ENCODE measurements around the gene C11orf86.
A peak's percentile ranks its signal among the peaks of the same experiment; 100 is the strongest.
"Not testable (repeated sequence)": the region's sequence is repeated elsewhere in the genome, so short reads cannot be mapped to it uniquely, and the experiment has no call there.

C11orf86 gene

GRCh38 chr11:66992041-66992440 is 16.9 kb downstream of the C11orf86 start:
- DNase-seq, result no peak

DNA sequence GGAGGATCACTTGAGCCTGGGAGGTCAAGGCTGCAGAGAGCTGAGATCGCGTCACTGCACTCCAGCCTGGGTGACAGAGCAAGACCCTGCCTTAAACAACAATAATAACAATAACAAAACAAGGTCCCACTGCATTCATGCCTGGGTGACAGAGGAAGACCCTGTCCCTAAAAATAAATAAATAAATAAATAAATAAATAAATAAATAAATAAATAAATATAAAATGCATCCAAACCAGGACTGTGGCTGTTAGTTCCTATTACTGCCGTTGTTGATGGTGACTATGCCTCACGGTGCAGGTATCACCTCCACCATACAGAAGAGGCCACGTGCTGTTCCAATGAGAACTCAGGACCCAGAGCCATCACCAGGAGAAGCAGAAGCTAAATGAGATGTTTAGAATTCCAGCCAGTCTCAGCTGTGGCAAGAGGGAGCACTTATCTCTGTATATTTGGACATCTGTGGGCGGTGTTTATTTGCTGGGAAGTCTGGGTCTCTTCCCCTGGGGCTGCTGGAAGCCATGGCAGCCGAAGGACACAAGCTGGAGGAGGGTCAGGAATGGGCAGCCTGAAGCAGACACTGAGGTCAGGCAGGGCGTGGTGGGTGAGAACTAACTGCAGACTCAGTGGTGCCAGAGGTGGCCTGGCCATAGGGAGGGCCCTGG is 21.6 kb downstream of the C11orf86 start:
- no peak for DNase-seq

- DNase-seq, result no peak
These were observed 24.5 kb downstream of the C11orf86 start for GRCh38 chr11:66999555-66999954.

GRCh38 chr11:67001332-67001731 is 26.2 kb downstream of the C11orf86 start:
- DNase-seq, result no peak

DNA sequence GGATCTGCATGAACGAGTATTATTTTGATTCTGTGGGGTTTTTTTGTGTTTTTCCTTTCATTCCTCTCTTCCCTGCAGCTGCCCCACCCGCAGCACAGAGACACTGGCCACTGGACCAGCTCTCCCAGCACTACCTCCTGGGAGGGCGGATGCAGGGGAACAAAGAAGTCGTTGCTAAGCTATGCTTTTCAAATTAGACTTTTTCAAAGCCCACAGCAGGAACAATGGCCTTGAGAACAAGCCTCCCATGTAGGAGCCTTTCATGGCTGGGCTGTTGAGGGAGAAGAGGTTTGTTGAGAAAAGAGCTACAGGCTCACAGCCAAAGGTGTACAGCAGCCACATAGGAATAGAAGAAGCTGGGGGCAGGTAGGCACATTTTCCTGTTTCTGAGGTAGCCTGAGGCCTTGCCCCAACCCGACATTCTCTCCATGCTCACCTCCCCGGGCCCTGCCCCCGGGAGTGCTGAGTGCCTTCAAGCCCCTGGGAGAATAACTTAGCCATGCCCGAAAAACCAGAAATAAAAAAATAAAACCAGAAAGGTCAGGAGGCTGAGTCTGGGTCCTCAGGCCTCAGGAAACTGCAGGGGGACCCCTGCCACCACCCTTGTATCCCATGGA is 27.3 kb downstream of the C11orf86 start:
- DNase-seq, result no peak

GRCh38 chr11:67002921-67003411 is 27.9 kb downstream of the C11orf86 start:
- DNase-seq, result no peak

- DNase-seq, result not testable (repeated sequence)
These were observed 30.1 kb downstream of the C11orf86 start for GRCh38 chr11:67005200-67005599.

DNA sequence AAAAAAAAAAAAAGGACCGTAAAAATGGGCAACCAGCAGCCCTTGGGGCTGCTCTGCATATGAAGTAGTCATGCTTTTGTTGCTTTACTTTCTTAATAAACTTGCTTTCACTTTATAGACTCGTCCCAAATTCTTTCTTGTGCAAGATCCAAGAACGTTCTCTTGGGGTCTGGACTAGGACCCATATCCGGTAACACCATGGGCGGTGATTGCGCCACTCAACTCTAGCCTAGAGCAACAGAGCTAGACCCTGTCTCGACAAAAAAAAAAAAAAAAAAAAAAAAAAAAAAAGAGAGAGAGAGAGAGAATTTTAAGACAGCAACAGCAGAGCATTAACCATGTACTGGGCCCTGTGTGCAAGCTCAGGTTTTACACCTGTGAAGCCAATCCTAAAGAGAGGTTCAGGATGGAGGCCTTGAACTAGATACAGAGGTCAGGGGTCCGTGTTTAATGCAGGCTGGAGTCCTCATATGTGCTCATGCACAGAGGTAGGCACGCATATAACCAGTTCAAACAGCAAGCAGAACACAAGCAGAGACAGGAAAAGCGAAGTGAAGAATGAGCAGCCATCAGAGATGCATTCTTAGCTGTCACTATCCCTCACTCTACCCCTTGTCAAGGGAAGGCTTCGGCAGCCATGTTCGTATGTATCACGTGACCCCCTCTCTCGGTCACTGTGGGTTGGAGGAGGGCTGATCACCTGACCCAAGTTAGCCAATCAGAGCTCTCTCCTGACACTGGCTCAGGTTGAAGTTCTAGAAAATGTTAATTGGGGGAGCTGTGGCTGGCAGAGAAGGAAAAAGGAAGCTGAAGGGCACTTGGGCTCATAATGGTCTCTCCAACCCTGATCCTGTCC is 31.2 kb downstream of the C11orf86 start:
- DNase-seq, result no peak

DNA sequence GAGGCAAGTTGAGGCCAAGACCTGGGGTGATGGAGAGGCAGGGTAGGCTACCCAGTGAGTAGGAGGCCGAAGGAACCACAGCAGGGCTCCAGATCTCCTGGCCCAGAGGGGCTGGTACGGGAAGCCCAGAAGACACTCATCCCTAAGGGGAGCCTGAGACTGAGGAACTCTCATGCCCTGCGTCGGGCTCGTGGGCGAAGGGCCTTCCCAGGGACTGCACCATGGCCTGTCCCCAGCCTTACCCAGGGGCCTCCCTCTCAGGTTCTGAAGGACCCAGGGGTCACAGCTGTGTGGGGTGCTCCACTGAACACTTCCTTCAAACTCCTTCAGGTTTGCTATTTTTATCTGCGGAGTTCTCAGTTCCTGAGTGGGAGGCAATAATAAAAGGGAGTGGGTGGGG is 32.0 kb downstream of the C11orf86 start:
- DNase-seq, result no peak

DNA sequence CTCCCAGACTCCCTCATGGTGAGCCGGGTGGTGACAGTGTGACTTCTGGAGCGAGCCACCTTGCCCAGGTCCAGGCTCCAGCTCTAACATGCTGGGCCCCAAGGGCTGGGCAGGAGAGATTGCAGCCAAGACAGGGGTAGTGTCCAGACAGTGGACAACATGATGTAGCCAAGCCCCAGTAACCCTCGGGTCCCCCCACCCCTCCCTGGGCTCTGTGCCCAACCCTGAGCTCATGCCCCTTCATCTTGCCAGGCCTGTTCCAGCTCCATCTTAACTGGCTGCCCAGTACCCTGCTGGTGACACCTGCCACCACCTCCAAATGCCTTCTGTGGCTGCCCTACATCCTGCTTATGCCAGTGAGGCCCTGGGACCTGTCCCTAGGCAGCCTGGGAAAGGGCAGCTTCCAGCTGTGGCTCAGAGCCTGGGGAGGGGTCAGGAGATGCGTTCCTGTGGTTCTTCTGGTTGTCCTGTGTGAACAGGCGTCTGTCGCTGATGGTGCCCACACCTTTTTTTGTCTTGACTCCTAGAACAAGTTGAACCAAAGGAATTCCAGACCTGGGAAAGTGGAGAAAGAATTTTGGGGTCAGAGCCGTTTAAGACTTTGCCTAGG is 35.3 kb downstream of the C11orf86 start:
- DNase-seq, result no peak

DNA sequence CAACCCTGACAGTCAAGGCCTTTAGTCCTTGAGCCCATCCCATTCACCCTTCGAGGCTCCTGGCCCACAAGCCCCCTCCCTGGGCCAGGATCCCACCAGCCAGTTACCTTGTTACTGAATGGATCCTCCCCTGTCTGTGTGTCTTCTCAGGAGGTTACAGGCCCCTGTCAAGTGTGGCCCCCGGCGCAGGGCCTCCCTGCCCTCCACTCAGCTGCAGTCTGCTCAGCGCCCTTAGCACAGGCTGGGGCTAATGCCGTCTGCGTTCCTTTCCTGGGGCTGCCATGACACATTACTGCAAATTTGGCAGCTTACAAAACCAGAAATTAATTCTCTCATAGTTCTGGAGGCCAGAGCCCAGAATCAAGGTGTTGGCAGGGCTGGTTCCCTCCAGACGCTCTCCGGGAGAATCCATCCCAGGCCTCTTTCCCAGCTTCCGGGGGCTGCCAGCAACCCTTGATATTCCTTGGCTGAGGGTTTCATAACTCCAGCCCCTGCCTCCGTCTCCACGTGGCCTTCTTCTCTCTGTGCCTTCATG is 38.5 kb downstream of the C11orf86 start:
- no peak for DNase-seq

DNA sequence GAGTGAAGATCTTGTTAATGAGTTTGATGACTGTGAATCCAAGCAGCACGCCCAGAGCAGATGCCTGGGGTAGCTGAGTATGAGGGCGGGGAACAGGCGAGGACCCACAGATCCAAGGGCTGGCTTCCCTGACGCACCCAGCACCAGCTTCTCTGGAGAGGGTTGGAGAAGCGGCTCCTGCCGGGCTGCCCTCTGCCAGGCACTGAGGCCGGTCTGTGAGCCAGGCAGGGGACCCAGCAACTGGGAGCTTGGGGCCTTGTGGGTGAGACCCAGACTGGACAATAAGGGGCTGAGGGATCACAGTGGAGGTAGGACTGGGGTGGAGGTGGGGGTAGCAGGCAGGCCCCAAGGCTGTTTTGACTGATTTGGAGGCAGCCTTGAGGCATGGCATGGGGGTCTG is 39.2 kb downstream of the C11orf86 start:
- DNase-seq, result no peak

GRCh38 chr11:67015048-67015447 is 39.9 kb downstream of the C11orf86 start:
- no peak for DNase-seq

GRCh38 chr11:67016550-67016949 is 41.4 kb downstream of the C11orf86 start:
- DNase-seq, result no peak

GRCh38 chr11:67020949-67021348 is 45.8 kb downstream of the C11orf86 start:
- no peak for DNase-seq

- DNase-seq, result no peak
These were observed 47.3 kb downstream of the C11orf86 start for GRCh38 chr11:67022341-67022933.

DNA sequence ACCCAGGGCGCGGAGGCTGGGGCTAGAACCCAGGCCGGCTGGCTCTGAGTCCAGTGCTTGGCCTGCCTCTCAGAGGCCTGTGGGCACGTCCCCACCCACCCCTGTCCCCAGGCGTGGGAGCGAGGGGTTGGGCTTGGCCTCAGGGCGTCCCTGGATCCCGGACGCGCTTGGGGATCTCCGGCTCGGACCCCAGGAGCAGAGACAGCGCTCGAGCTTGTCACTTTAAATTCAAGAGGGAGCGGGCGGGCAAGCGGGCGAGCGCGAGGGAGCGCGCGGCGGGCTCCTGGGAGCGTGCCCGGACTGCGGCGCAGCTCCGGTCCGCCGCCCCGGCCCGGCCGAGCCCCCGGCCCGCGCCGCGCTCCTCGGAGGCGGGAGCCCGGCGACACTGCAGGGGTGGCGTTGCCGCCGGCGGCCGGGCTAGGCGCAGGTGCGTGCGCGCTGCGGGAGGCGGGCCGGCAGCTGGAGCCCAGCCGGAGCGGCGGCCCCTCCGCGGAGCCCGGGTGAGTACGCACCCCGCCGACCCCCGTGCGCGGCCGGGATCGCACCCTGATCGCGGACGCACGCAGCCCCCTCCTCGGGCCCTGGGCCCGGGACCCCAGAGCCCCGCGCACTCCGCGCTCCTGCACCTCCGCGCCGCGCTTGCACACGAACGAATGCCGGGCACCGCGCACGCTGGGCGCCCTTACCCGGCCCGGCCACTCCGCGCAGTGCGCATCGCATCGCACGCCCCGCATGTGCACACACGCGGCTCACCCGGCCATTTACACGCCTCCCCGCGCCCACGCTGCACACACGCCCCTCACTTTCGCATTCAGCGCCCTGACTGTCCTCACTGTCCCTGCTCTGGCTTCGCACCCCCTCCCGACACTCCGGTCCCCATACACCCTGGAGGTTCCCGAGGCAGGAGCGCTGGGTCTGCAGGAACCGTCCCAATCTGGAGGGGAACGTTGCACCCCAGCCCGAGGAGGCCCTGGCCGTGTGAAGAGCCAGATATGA is 48.2 kb downstream of the C11orf86 start, which contains the start of gene SYT12:
SYT12 (plus strand) TSS at position 174 of the 996 bp plus-strand sequence. CDS start 7,011 bp downstream, outside the sequence.
- no peak for DNase-seq

DNA sequence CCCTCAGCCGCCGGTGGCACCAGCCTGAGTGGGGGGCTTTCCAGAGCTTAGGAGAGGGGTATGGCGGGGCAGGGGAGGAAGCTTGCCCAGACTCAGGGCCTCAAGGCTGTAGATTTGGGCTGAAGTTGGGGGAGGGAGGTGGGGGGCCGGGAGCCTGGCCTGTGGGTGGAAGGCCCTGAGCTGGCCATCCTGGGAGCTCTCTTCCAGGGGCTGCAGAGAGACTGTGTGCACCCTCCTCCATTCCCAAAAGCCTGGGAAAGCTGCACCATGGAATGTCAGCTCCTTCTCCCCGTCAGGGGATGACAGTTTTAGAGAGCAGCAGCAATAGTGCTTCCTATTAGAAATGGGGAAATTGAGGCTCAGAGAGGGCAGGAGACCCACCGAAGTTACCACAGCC is 48.9 kb downstream of the C11orf86 start:
- no peak for DNase-seq

GRCh38 chr11:67024410-67024809 is 49.3 kb downstream of the C11orf86 start:
- peak; percentile 22 for DNase-seq

DNA sequence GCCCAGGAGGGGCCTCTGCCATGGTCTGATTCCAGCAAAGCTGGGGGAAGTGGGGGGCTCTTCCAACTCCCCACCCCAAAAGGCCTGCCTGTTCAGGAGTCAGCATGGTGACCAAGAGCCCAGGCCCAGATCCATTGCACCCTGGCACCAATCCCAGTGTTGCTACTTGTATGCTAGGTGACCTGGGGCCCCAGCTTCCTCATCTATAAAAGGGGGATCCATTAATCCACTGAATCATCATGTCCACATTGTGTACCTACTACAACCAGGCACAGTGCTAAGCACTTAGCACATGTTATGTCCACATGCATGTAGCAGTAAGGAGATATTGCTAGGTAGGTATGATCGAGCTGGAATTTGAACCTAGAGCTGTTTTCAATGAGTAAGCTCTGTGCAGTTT is 49.9 kb downstream of the C11orf86 start:
- DNase-seq, result no peak

DNA sequence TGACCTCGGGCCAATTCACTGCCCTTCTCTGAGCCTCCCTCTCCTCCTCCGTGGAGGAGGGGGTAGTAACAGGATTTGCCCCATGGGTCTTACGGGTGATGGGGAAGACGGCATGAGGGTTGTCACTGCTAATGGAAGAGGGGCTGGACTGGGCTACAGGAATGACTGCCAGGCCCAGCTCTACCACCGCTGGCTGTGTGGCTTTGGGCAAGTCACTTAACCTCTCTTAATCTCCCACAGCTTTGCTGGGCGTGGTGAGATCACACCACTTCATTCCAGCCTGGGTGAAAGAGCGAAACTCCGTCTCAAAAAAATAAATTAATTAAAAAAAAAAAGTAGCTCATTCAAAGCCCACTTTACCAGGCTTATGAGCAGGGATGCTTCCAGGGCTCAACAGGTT is 50.6 kb downstream of the C11orf86 start:
- DNase-seq, result no peak

Measured in activated CD4-positive, alpha-beta T cell treated with anti-CD3 and anti-CD28 coated beads, Interleukin-2, amount 50 U/mL, for 1 hour (primary cell).